Hematopoietic multipotent progenitor cell treated with erythropoietin and hydrocortisone succinate and interleukin-3 and kit ligand, for 8 days (in vitro differentiated cells): ENCODE data around the gene AOC3.
"Not testable (repeated sequence)": the region's sequence is repeated elsewhere in the genome, so short reads cannot be mapped to it uniquely, and the experiment has no call there.

Source experiments
- DNase-seq: peaks from one replicate; pipeline ENCODE4 v3.0.0-alpha.2; 2015

The AOC3 gene

DNA sequence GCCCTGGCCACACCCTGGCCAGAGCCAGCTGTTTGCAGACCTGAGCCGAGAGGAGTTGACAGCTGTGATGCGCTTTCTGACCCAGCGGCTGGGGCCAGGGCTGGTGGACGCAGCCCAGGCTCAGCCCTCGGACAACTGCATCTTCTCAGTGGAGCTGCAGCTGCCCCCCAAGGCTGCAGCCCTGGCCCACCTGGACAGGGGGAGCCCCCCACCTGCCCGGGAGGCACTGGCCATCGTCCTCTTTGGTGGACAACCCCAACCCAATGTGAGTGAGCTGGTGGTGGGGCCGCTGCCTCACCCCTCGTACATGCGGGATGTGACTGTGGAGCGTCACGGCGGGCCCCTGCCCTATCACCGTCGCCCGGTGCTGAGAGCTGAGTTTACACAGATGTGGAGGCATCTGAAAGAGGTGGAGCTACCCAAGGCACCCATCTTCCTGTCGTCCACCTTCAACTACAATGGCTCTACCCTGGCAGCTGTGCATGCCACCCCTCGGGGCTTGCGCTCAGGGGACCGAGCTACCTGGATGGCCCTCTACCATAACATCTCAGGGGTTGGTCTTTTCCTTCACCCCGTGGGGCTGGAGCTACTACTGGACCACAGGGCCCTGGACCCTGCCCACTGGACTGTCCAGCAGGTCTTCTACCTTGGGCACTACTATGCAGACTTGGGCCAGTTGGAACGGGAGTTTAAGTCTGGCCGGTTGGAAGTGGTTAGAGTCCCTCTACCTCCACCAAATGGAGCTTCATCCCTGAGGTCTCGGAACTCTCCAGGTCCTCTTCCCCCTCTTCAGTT is 6.0 kb upstream of the AOC3 start:
- DNase-seq = no peak

DNA sequence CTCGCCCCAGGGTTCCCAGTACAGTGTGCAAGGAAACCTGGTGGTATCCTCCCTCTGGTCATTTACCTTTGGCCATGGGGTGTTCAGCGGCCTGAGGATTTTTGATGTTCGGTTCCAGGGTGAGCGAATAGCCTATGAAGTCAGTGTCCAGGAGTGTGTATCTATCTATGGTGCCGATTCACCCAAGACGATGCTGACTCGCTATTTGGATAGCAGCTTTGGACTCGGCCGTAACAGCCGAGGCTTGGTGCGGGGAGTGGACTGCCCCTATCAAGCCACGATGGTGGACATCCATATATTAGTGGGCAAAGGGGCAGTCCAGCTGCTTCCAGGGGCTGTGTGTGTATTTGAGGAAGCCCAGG is 5.5 kb upstream of the AOC3 start:
- DNase-seq = no peak

DNA sequence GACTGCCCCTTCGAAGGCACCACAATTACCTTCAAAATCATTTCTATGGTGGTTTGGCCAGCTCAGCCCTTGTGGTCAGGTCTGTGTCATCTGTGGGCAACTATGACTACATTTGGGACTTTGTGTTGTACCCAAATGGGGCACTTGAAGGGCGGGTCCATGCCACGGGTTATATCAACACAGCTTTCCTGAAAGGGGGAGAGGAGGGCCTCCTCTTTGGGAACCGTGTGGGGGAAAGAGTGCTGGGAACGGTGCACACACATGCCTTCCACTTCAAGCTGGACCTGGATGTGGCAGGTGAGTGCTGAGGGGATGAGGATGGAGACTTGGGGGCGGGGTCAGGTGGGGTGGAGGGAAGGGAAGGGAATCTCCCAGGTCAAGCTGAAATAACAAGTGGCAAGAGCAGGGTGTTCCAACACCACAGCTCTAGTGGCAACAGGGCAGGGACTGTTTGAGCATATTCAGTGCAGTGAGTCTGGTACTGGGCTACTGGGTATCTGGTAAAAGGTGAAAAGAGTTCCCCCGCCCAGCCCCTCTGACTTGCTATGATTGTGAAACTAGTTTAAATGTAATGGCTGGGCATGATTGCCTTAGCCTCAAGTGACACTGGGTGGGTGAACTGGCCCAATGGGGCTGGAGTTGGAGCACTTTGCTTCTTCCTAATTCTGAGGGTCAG is 4.9 kb upstream of the AOC3 start:
- DNase-seq = no peak

DNA sequence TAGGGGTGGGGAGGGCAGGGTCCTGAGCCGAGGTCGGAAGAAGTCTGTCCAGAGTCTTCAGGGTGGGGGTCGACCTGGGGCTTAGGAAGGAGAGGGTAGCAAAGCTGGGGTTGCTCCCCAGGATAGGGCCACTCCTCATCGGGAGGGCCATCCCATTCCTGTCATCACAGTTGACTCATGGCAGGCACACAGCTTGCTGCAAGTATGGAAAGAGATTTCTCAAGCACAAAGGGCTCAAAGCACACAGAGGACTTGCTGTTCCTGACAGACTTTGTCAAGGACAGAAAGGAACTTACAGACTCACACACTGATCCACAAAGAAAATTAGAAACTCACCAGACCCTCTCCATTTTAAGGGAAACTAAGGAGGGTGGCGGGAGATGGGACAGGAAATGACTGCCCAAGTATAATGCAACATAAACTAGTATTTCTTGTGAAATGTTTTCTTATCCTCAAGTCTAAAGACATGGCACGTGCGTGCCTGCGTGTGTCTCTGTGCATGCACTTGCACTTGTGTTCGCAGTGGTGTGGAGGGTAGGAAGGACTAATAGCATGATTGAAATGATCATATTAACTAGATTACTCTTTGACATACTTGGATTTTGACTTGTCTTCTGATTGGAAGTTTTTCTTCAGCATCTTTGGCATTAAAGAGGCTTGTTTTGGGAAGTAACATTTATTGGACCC is 4.3 kb upstream of the AOC3 start:
- no peak for DNase-seq

DNA sequence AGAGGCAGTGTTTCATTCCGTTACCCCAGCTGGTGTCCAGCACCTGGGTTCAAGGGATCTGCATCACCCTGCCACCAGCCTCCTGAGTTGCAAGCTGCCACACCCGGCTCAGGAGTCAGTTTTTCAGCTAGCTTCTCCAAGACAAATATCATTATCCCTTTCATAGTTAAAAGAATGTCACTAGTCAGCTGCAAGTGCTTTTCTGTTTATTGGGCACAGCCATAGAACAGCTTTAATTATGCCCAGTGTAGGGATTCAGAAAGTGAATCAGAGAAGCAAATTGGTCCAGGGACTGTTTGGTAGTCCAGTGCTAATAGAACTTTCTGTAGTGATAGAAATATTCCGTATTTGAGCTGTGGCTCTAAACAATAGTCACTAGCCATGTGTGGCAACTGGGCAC is 2.9 kb upstream of the AOC3 start:
- DNase-seq = no peak

DNA sequence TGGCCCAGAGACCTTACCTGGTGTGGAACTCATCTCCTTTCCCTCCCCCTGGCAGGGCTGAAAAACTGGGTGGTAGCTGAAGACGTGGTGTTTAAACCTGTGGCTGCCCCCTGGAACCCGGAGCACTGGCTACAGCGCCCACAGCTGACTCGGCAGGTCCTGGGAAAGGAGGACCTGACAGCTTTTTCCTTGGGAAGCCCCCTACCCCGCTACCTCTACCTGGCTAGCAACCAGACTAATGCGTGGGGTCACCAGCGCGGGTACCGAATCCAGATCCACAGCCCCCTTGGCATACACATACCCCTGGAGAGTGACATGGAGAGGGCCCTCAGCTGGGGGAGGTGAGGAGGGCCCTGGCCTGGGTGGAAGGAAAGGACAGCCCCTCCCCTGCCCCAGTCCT is 2.0 kb upstream of the AOC3 start:
- no peak for DNase-seq

DNA sequence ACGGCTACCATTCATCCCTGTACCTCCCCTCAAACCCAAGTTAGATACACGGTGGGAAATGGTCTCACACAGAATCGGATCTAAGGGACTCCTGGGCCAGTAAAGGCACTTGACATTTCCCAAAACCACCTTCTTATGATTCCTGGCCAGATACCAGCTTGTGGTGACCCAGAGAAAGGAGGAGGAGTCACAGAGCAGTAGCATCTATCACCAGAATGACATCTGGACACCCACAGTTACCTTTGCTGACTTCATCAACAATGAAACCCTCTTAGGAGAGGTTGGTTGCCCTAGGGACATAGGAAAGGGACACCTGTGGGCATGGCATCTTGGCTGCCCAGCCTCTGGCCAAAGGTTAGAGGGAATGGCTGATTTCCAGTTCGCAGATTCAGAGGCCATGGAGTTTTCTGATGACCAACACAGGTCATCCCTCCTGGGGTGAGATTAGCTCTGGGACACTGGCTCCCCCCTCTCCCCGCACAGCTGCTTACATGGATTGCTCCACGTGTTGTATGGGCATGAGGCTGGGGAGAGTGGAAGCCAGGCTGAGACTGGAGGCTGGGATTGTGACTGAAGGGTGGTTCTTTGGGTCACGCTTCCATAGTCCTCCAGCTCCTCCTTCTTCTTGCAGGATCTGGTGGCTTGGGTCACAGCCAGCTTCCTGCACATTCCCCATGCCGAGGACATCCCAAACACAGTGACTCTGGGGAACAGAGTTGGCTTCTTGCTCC is 1.4 kb upstream of the AOC3 start:
- no peak for DNase-seq

DNA sequence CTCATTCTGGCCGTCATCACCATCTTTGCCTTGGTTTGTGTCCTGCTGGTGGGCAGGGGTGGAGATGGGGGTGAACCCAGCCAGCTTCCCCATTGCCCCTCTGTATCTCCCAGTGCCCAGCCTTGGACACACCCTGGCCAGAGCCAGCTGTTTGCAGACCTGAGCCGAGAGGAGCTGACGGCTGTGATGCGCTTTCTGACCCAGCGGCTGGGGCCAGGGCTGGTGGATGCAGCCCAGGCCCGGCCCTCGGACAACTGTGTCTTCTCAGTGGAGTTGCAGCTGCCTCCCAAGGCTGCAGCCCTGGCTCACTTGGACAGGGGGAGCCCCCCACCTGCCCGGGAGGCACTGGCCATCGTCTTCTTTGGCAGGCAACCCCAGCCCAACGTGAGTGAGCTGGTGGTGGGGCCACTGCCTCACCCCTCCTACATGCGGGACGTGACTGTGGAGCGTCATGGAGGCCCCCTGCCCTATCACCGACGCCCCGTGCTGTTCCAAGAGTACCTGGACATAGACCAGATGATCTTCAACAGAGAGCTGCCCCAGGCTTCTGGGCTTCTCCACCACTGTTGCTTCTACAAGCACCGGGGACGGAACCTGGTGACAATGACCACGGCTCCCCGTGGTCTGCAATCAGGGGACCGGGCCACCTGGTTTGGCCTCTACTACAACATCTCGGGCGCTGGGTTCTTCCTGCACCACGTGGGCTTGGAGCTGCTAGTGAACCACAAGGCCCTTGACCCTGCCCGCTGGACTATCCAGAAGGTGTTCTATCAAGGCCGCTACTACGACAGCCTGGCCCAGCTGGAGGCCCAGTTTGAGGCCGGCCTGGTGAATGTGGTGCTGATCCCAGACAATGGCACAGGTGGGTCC is 607 bp downstream of the AOC3 start:
- DNase-seq = not testable (repeated sequence)

DNA sequence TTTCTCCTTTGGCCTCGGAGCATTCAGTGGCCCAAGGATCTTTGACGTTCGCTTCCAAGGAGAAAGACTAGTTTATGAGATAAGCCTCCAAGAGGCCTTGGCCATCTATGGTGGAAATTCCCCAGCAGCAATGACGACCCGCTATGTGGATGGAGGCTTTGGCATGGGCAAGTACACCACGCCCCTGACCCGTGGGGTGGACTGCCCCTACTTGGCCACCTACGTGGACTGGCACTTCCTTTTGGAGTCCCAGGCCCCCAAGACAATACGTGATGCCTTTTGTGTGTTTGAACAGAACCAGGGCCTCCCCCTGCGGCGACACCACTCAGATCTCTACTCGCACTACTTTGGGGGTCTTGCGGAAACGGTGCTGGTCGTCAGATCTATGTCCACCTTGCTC is 1.4 kb downstream of the AOC3 start:
- no peak for DNase-seq

DNA sequence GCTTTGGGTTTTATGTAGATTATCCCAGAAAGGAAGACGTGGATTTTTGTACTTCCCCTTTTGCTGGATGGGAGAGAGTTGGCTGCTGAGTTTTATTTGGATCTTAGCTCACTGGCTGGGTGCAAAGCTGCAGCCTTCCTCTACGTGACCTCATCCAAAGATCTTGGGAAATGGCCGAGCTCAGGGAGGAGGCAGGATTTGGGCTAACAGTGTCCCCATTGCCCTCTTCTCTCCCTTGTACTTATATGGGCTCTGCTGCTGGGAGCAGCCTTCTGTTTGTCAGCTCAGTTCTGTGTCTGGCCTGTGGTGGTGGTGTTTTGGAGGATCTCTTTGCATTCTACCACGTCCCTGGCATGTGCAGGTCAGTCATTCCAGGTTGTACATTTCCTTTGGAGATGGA is 2.0 kb downstream of the AOC3 start:
- no peak for DNase-seq

DNA sequence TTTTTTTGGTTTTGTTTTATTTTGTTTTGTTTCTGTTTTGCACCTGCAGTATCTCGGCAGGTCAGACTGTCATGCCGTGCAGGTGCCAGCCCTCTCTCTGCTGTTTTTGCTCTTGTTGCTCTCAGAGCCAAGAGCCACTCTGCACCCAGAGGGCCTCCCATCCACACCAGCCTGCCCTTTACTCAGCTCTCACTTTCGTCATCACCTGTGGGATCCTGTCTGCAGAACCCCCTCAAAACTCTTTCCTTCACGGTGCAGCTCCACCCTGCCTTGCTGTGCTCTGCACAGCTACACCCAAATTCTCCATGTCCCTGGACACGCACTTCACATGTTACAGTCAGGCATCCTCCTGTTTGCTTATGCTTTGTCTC is 2.6 kb downstream of the AOC3 start:
- DNase-seq = no peak

DNA sequence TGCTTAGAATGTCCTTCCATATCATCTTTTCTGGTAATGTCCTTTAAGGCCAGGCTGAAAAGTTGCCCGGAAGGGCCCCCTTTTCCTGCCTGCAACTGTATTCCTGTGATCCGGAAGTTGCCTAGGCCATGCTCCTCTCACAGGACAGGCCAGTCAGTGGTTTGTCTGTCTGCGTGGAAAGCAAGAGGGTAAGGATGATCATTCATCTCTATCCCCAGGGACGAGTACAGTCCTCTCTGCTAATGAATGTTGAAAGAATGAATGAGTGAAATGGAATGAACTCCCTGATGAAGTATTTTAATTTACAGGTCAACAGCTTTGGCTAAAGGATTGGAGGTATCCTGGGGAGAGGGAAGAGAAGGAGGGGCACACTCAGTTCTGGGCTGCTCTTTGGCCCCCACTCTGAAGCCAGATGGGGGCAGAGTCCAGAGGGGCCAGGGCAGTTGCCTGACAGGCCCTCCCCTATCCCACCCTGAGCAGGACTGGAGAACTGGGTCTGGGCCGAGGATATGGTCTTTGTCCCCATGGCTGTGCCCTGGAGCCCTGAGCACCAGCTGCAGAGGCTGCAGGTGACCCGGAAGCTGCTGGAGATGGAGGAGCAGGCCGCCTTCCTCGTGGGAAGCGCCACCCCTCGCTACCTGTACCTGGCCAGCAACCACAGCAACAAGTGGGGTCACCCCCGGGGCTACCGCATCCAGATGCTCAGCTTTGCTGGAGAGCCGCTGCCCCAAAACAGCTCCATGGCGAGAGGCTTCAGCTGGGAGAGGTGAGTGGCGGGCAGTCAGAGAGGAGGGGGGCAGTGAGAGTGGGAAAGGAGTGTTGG is 3.2 kb downstream of the AOC3 start:
- no peak for DNase-seq

DNA sequence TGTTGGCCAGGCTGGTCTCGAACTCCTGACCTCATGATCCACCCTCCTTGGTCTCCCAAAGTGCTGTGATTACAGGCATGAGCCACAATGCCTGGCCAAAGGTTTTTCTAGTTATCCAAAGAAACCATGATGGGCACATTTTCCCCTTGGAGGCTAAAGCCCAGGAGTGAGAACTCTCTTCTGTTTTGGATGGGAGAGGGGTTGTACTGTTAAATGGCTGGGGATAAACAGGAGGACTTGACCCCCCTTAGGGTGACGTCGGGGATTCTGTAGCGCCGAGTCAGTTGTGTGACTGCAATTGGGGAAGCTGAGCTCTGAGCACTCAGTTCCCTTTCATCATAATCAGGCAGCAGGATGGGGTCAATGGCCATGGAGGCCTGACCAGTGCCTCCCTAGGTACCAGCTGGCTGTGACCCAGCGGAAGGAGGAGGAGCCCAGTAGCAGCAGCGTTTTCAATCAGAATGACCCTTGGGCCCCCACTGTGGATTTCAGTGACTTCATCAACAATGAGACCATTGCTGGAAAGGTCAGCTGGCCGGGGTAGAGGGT is 4.1 kb downstream of the AOC3 start:
- no peak for DNase-seq

DNA sequence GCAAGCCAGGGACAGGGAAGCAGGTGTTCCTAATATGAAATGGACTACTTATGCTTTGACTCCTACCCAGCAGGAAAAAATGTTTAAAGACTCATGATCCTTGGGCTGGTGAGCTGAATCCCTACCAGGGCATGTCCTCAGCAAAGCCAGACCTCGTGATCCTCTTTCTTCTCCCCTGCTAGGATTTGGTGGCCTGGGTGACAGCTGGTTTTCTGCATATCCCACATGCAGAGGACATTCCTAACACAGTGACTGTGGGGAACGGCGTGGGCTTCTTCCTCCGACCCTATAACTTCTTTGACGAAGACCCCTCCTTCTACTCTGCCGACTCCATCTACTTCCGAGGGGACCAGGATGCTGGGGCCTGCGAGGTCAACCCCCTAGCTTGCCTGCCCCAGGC is 5.1 kb downstream of the AOC3 start:
- not testable (repeated sequence) for DNase-seq

DNA sequence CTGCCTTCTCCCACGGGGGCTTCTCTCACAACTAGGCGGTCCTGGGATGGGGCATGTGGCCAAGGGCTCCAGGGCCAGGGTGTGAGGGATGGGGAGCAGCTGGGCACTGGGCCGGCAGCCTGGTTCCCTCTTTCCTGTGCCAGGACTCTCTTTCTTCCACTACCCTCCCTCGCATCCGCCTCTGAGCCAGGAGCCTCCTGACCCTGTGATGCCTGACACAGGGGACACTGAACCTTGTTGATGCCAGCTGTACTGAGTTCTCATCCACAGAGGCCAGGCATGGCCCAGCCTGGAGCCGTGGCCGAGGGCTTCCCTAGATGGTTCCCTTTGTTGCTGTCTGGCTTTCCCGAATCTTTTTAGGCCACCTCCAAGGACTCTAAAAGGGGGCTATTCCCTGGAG is 5.5 kb downstream of the AOC3 start:
- not testable (repeated sequence) for DNase-seq

DNA sequence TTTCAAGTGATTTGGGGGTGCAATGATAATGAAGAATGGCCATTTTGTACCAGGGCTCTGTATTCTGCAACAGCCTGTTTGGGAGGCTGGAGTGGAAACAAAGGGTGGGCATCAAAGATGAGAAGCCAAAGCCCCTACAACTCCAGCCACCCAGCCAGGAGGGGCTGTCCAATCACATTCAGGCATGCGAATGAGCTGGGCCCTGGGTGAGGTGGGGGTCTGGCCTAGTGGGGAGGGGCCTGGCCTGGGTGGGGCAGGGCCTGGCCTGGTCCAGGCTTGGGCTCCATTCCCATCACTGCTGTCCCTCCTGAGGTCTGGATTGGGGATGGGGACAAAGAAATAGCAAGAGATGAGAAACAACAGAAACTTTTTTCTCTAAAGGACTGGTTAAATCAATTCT is 6.4 kb downstream of the AOC3 start:
- DNase-seq = no peak

DNA sequence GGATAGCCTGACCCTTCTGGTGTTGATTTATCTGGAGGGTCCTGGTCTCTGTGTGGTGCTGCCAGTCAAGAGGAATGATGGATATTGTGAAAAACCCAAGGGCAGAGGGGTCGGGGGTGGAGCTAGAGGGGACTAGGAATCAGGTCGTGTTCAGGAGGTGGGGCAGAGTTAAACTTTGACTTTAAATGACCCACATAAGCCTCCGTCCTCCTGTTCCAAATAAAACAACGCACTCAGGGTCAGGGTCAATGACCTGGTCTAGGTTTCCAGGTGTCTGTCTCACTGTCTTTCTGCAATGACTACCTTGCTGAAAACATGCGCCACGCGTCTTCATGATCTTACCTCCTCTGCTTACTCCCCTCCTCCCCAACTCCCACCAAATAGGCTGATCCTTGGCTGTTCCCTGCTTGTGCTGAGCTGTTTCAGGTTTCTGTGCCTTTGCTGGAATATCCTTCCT is 14.7 kb downstream of the AOC3 start:
- DNase-seq = no peak

DNA sequence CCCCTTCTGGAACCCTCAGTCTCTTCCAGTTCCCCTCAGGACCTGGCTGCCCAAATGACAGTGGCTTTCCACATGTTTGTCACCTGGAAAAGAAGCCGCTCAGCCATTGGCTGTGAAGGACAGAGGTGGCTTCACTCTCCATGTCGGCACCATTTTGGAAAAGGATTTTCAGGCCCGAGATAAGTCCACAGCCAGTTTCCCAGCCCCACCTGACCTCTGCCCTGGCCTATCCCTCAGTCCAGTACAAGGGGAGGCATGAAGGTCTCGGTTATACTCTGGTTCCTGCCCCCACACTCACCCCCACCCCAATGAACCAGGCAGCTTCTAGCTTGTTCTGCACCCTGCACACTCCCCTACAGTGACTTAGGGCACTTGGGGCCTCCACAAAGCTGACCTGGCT is 15.2 kb downstream of the AOC3 start:
- no peak for DNase-seq

DNA sequence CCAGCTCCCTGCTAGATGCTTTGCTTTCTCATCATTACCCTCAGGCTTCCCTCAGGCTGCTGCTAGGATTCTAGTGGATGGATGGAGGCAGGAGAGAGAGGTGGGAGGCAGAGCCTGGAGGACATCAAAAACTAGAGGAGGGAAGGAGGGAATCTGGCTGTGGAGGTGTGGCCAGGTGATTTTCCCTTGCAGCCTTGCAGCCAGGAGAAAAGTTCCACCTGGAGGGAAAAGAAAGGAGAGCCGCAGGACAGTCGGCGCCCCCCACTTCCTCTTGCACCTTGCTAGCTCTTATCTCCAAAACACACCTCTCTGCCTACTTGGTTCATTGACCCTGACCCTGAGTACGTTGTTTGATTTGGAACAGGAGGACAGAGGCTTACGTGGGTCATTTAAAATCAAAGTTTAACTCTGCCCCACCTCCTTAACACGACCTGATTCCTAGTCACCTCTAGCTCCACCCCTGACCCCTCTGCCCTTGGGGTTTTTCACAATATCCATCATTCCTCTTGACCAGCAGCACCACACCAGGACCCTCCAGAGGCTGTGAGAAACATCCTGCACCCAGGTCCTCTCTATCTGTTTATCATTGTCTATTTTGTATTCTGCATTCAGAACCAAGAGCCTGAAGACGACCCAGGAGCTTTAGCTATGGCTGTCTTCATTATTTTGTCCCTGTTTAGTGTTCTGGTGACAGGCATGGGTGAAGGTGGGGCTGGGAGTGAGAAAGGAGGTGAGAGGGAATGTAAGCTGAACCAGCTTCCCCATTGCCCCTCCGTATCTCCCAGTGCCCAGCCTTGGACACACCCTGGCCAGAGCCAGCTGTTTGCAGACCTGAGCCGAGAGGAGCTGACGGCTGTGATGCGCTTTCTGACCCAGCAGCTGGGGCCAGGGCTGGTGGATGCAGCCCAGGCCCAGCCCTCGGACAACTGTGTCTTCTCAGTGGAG is 15.9 kb downstream of the AOC3 start:
- no peak for DNase-seq

DNA sequence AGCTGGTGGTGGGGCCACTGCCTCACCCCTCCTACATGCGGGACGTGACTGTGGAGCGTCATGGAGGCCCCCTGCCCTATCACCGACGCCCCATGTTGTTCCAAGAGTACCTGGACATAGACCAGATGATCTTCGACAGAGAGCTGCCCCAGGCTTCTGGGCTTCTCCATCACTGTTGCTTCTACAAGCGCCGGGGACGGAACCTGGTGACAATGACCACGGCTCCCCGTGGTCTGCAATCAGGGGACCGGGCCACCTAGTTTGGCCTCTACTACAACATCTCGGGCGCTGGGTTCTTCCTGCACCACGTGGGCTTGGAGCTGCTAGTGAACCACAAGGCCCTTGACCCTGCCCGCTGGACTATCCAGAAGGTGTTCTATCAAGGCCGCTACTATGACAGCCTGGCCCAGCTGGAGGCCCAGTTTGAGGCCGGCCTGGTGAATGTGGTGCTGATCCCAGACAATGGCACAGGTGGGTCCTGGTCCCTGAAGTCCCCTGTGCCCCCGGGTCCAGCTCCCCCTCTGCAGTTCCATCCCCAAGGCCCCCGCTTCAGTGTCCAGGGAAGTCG is 16.8 kb downstream of the AOC3 start:
- DNase-seq = not testable (repeated sequence)
